HEK293 (cell line): ENCODE data around the gene UBASH3B.

ENCODE experiments used
- CTCF ChIA-PET: fragments of 350-600 bp; formaldehyde crosslinking; extraction: SDS; loops from one replicate; lab custom pipeline; 2021; ENCODE audit warnings: antibody characterized with exemption; lab: Yijun Ruan, JAX
- POLR2A ChIA-PET: fragments of 300-600 bp; formaldehyde crosslinking; extraction: SDS; loops from one replicate; lab custom pipeline; 2020; ENCODE audit warnings: antibody characterized with exemption, inconsistent platforms; lab: Yijun Ruan, JAX
- H3K27ac ChIP-seq: fragments of 200-500 bp; sonication (Bioruptor generic); 2 replicates; pipeline ENCODE4 v1.5.1; 2014; ENCODE audit warnings: low read depth, low read length, control low read depth, inconsistent platforms; ENCODE audit errors: extremely low read depth
- H3K36me3 ChIP-seq, 2 experiments: fragments of 200-500 bp in 1 of 2; sonication (Bioruptor generic) in 1 of 2; 1 replicate in 1 of 2; 2 replicates in 1 of 2; pipeline ENCODE4 v1.5.1; 2014 to 2017; ENCODE audit warnings: inconsistent platforms in 2 of 2, low read length in 2 of 2; ENCODE audit not compliant: control insufficient read depth in 2 of 2, insufficient read depth in 1 of 2
- H3K4me1 ChIP-seq: fragments of 200-500 bp; sonication (Bioruptor generic); 2 replicates; pipeline ENCODE4 v1.5.1; 2014; ENCODE audit warnings: mild to moderate bottlenecking, low read length, inconsistent platforms; ENCODE audit not compliant: control insufficient read depth, insufficient read depth
- H3K4me3 ChIP-seq: 2 replicates; pipeline ENCODE4 v1.5.1; 2011; ENCODE audit warnings: low read depth, mild to moderate bottlenecking, control low read depth, low read length, moderate library complexity
- H3K9me3 ChIP-seq: fragments of 200-500 bp; sonication (Bioruptor generic); 2 replicates; pipeline ENCODE4 v1.5.1; 2014; ENCODE audit warnings: low read depth, low read length, inconsistent platforms; ENCODE audit not compliant: control insufficient read depth, insufficient read depth
- FEZF1 ChIP-seq: fragments of 450-650 bp; formaldehyde crosslinking; IDR thresholded peaks from 2 replicates; pipeline ENCODE4 v1.5.1; 2016; ENCODE audit warnings: missing biosample characterization, missing genetic modification characterization
- GLI4 ChIP-seq: fragments of 450-650 bp; formaldehyde crosslinking; IDR thresholded peaks from 2 replicates; pipeline ENCODE4 v1.5.1; 2016; ENCODE audit warnings: missing biosample characterization, missing genetic modification characterization
- HOXC10 ChIP-seq: sonication (generic); formaldehyde crosslinking; IDR thresholded peaks from 2 replicates; pipeline ENCODE4 v1.8.1; 2023; ENCODE audit warnings: mild to moderate bottlenecking, missing genetic modification reagents
- KLF10 ChIP-seq: fragments of 450-650 bp; IDR thresholded peaks from 2 replicates; pipeline ENCODE4 v1.5.1; 2018; ENCODE audit warnings: missing biosample characterization, mild to moderate bottlenecking, missing genetic modification characterization
- PRDM1 ChIP-seq: fragments of 450-650 bp; formaldehyde crosslinking; IDR thresholded peaks from 2 replicates; pipeline ENCODE4; 2016; ENCODE audit warnings: missing biosample characterization, missing genetic modification characterization
- PRDM6 ChIP-seq: fragments of 450-650 bp; formaldehyde crosslinking; IDR thresholded peaks from 2 replicates; pipeline ENCODE4 v1.5.1; 2017; ENCODE audit warnings: missing biosample characterization, missing genetic modification characterization
- ZBTB1 ChIP-seq: fragments of 450-650 bp; formaldehyde crosslinking; IDR thresholded peaks from 2 replicates; pipeline ENCODE4 v1.5.1; 2016; ENCODE audit warnings: missing biosample characterization, missing genetic modification characterization
- ZEB2 ChIP-seq: fragments of 450-650 bp; formaldehyde crosslinking; IDR thresholded peaks from 2 replicates; pipeline ENCODE4 v1.5.1; 2016; ENCODE audit warnings: missing biosample characterization, missing genetic modification characterization
- ZNF112 ChIP-seq: fragments of 450-650 bp; formaldehyde crosslinking; IDR thresholded peaks from 2 replicates; pipeline ENCODE4 v1.5.0; 2017; ENCODE audit warnings: missing biosample characterization, missing genetic modification characterization
- ZNF140 ChIP-seq: fragments of 450-650 bp; formaldehyde crosslinking; IDR thresholded peaks from 2 replicates; pipeline ENCODE4 v1.5.1; 2016; ENCODE audit warnings: missing biosample characterization, missing genetic modification characterization
- ZNF16 ChIP-seq: fragments of 450-650 bp; formaldehyde crosslinking; IDR thresholded peaks from 2 replicates; pipeline ENCODE4 v1.5.1; 2016; ENCODE audit warnings: low read depth, missing biosample characterization, missing genetic modification characterization
- ZNF169 ChIP-seq: fragments of 450-650 bp; formaldehyde crosslinking; IDR thresholded peaks from 2 replicates; pipeline ENCODE4 v1.5.1; 2016; ENCODE audit warnings: missing biosample characterization, missing genetic modification characterization
- ZNF174 ChIP-seq: fragments of 450-650 bp; formaldehyde crosslinking; IDR thresholded peaks from 2 replicates; pipeline ENCODE4 v1.5.0; 2017; ENCODE audit warnings: missing biosample characterization, mild to moderate bottlenecking, missing genetic modification characterization
- ZNF239 ChIP-seq: fragments of 450-650 bp; formaldehyde crosslinking; IDR thresholded peaks from 2 replicates; pipeline ENCODE4 v1.5.1; 2016; ENCODE audit warnings: missing biosample characterization, missing genetic modification characterization
- ZNF292 ChIP-seq: fragments of 450-650 bp; formaldehyde crosslinking; IDR thresholded peaks from 2 replicates; pipeline ENCODE4 v1.5.1; 2016; ENCODE audit warnings: low read depth, missing biosample characterization, missing genetic modification characterization, borderline replicate concordance
- ZNF366 ChIP-seq: fragments of 450-650 bp; formaldehyde crosslinking; conservative IDR thresholded peaks from 2 replicates; pipeline ENCODE4 v1.5.1; 2016; ENCODE audit warnings: missing biosample characterization, missing genetic modification characterization
- ZNF423 ChIP-seq: fragments of 450-650 bp; formaldehyde crosslinking; IDR thresholded peaks from 2 replicates; pipeline ENCODE4 v1.5.1; 2016; ENCODE audit warnings: missing biosample characterization, missing genetic modification characterization
- ZNF433 ChIP-seq: fragments of 450-650 bp; formaldehyde crosslinking; IDR thresholded peaks from 2 replicates; pipeline ENCODE4 v1.5.1; 2016; ENCODE audit warnings: missing biosample characterization, missing genetic modification characterization, low read depth
- ZNF449 ChIP-seq: fragments of 450-650 bp; formaldehyde crosslinking; IDR thresholded peaks from 2 replicates; pipeline ENCODE4 v1.5.1; 2017; ENCODE audit warnings: missing biosample characterization, mild to moderate bottlenecking, missing genetic modification characterization, moderate library complexity
- ZNF544 ChIP-seq: fragments of 450-650 bp; formaldehyde crosslinking; IDR thresholded peaks from 2 replicates; pipeline ENCODE4 v1.5.0; 2017; ENCODE audit warnings: missing biosample characterization, missing genetic modification characterization
- ZNF548 ChIP-seq: fragments of 450-650 bp; formaldehyde crosslinking; IDR thresholded peaks from 2 replicates; pipeline ENCODE4 v1.5.1; 2016; ENCODE audit warnings: missing biosample characterization, missing genetic modification characterization
- ZNF670 ChIP-seq: fragments of 450-650 bp; formaldehyde crosslinking; IDR thresholded peaks from 2 replicates; pipeline ENCODE4 v1.5.1; 2016; ENCODE audit warnings: missing biosample characterization, missing genetic modification characterization, low read depth
- ZNF707 ChIP-seq: fragments of 450-650 bp; formaldehyde crosslinking; IDR thresholded peaks from 2 replicates; pipeline ENCODE4 v1.5.1; 2016; ENCODE audit warnings: missing biosample characterization, missing genetic modification characterization
- ZNF792 ChIP-seq: fragments of 450-650 bp; formaldehyde crosslinking; IDR thresholded peaks from 2 replicates; pipeline ENCODE4 v1.5.1; 2016; ENCODE audit warnings: missing biosample characterization, missing genetic modification characterization
- ZNF837 ChIP-seq: fragments of 450-650 bp; formaldehyde crosslinking; IDR thresholded peaks from 2 replicates; pipeline ENCODE4 v1.5.1; 2016; ENCODE audit warnings: missing biosample characterization, missing genetic modification characterization
- ZSCAN4 ChIP-seq: fragments of 450-650 bp; formaldehyde crosslinking; IDR thresholded peaks from 2 replicates; pipeline ENCODE4 v1.5.1; 2017; ENCODE audit warnings: missing biosample characterization, missing genetic modification characterization

Gene UBASH3B

GRCh38 chr11:122642472-122642922 lies 13.0 kb upstream of the UBASH3B start (continued):
- TF ChIP-seq ZBTB1 (tag by site-specific recombination) (no peak), ZNF433 (tag by site-specific recombination) (no peak), ZSCAN4 (tag by site-specific recombination) (no peak), HOXC10 (CRISPR knock-in tag) (no peak), ZNF548 (tag by site-specific recombination) (no peak), ZNF16 (tag by site-specific recombination) (no peak), ZNF366 (tag by site-specific recombination) (no peak), ZNF707 (tag by site-specific recombination) (no peak), ZNF837 (tag by site-specific recombination) (no peak), ZNF292 (tag by site-specific recombination) (no peak), ZNF239 (tag by site-specific recombination) (no peak), FEZF1 (tag by site-specific recombination) (no peak), ZNF174 (tag by site-specific recombination) (no peak)

- no peak overlapping the region for H3K27ac ChIP-seq
- ChIA-PET POLR2A (interaction anchor here (0.9 kb wide), 1 partner anchor 391 kb away, joined by 4 read pairs; no protein-coding TSS in a partner anchor), CTCF (interaction anchor here (1.2 to 1.5 kb wide), 2 partner anchors 61 to 112 kb away, joined by 3 to 6 read pairs; no protein-coding TSS in a partner anchor)
- H3K4me1 ChIP-seq, result no peaks in the 10 kb centered on the region
- H3K9me3 ChIP-seq, result no peaks in the 10 kb centered on the region
- H3K4me3 ChIP-seq, result no peak overlapping the region
- H3K36me3 ChIP-seq, result no peaks in the 10 kb centered on the region
- TF ChIP-seq PRDM6 (tag by site-specific recombination), result no peak
- no peak for TF ChIP-seq ZNF140 (tag by site-specific recombination)
- TF ChIP-seq ZNF423 (tag by site-specific recombination), result no peak
- no peak for TF ChIP-seq ZNF169 (tag by site-specific recombination)
- TF ChIP-seq ZNF670, result no peak
- no peak for TF ChIP-seq PRDM1 (tag by site-specific recombination)
- TF ChIP-seq ZNF292 (tag by site-specific recombination), result no peak
- TF ChIP-seq ZNF112, result no peak
- TF ChIP-seq ZNF366 (tag by site-specific recombination), result no peak
- no peak for TF ChIP-seq ZNF792 (tag by site-specific recombination)
- TF ChIP-seq KLF10 (tag by site-specific recombination), result no peak
- no peak for TF ChIP-seq ZNF544
- TF ChIP-seq ZEB2 (tag by site-specific recombination), result no peak
- no peak for TF ChIP-seq ZNF449 (tag by site-specific recombination)
- TF ChIP-seq GLI4, result no peak
Observed at GRCh38 chr11:122642971-122643370, 12.6 kb upstream of the UBASH3B start.
